Neuronal stem cell (in vitro differentiated cells): Measurements from ENCODE around the gene CEP112.

ENCODE experiments used
- DNase-seq: peaks from one replicate; pipeline ENCODE4 v3.0.0-alpha.2; 2013; ENCODE audit warnings: low spot score
- H2AFZ ChIP-seq: one replicate; pipeline ENCODE4 v1.6.1; 2013; ENCODE audit warnings: mild to moderate bottlenecking, low read length, inconsistent platforms
- H2AK5ac ChIP-seq: 2 replicates; pipeline ENCODE4 v1.6.1; 2013; ENCODE audit warnings: low read depth, mild to moderate bottlenecking, inconsistent platforms, low read length, moderate library complexity, mixed read lengths
- H2BK120ac ChIP-seq: 2 replicates; pipeline ENCODE4 v1.6.1; 2013; ENCODE audit warnings: low read depth, mild to moderate bottlenecking, inconsistent platforms, low read length, moderate library complexity, mixed read lengths
- H2BK12ac ChIP-seq: one replicate; pipeline ENCODE4 v1.6.1; 2013; ENCODE audit warnings: low read length, inconsistent platforms
- H2BK15ac ChIP-seq: 2 replicates; pipeline ENCODE4 v1.6.1; 2013; ENCODE audit warnings: mild to moderate bottlenecking, low read length, inconsistent platforms, mixed read lengths
- H2BK5ac ChIP-seq: one replicate; pipeline ENCODE4 v1.6.1; 2013; ENCODE audit warnings: inconsistent platforms, mild to moderate bottlenecking, low read length, moderate library complexity
- H3K14ac ChIP-seq: one replicate; pipeline ENCODE4 v1.6.1; 2013; ENCODE audit warnings: low read length, inconsistent platforms
- H3K18ac ChIP-seq: 2 replicates; pipeline ENCODE4 v1.6.1; 2013; ENCODE audit warnings: low read length, inconsistent platforms
- H3K23ac ChIP-seq: 2 replicates; pipeline ENCODE4 v1.6.1; 2013; ENCODE audit warnings: low read depth, mild to moderate bottlenecking, mixed read lengths, low read length, inconsistent platforms; ENCODE audit not compliant: poor library complexity
- H3K27ac ChIP-seq: replicated peaks from 3 replicates; pipeline ENCODE4 v1.5.1; 2013; ENCODE audit warnings: low read length, inconsistent platforms
- H3K27me3 ChIP-seq, 3 experiments: 2 replicates each; pipeline ENCODE4 v1.6.1; 2013; ENCODE audit warnings: low read length in 3 of 3, mild to moderate bottlenecking in 2 of 3, inconsistent platforms in 1 of 3, low read depth in 1 of 3, mixed read lengths in 1 of 3, moderate library complexity in 1 of 3; ENCODE audit not compliant: control insufficient read depth in 3 of 3, insufficient read depth in 3 of 3
- H3K36me3 ChIP-seq, 2 donors: replicated peaks in 1 of 2; 2 replicates each; pipeline ENCODE4 v1.6.1; 2013; ENCODE audit warnings: low read length in 2 of 2; ENCODE audit not compliant: control insufficient read depth in 2 of 2, insufficient read depth in 2 of 2
- H3K4ac ChIP-seq: 2 replicates; pipeline ENCODE4 v1.6.1; 2013; ENCODE audit warnings: inconsistent platforms, mild to moderate bottlenecking, low read length, moderate library complexity
- H3K4me1 ChIP-seq, 2 donors: 1 replicate in 1 of 2; 2 replicates in 1 of 2; pipeline ENCODE4 v1.6.1; 2013; ENCODE audit warnings: low read length in 2 of 2, low read depth in 1 of 2; ENCODE audit not compliant: control insufficient read depth in 2 of 2, insufficient read depth in 1 of 2
- H3K4me2 ChIP-seq: one replicate; pipeline ENCODE4 v1.6.1; 2013; ENCODE audit warnings: mild to moderate bottlenecking, low read length, inconsistent platforms; ENCODE audit not compliant: insufficient read depth, poor library complexity, severe bottlenecking
- H3K4me3 ChIP-seq, 2 donors: 2 replicates each; pipeline ENCODE4 v1.5.1; 2013; ENCODE audit warnings: low read length in 2 of 2, mild to moderate bottlenecking in 2 of 2, inconsistent platforms in 1 of 2, moderate library complexity in 1 of 2
- H3K79me1 ChIP-seq: one replicate; pipeline ENCODE4 v1.6.1; 2013; ENCODE audit warnings: low read depth, mild to moderate bottlenecking, inconsistent platforms, low read length, moderate library complexity
- H3K9ac ChIP-seq: one replicate; pipeline ENCODE4 v1.6.1; 2013; ENCODE audit warnings: mild to moderate bottlenecking, low read depth, low read length, inconsistent platforms; ENCODE audit not compliant: poor library complexity
- H3K9me3 ChIP-seq, 2 donors: replicated peaks in 1 of 2; 2 replicates each; pipeline versions ENCODE3 to v1.6.1; 2013; ENCODE audit warnings: low read length in 2 of 2, mild to moderate bottlenecking in 2 of 2, inconsistent platforms in 1 of 2, low read depth in 1 of 2, mixed read lengths in 1 of 2, moderate library complexity in 1 of 2; ENCODE audit not compliant: control insufficient read depth in 2 of 2, insufficient read depth in 1 of 2
- H4K8ac ChIP-seq: one replicate; pipeline ENCODE4 v1.6.1; 2013; ENCODE audit warnings: low read depth, mild to moderate bottlenecking, inconsistent platforms, low read length, moderate library complexity
- H4K91ac ChIP-seq: one replicate; pipeline ENCODE4 v1.6.1; 2013; ENCODE audit warnings: low read length, low read depth, mild to moderate bottlenecking, inconsistent platforms; ENCODE audit not compliant: poor library complexity
- WGBS, 2 donors: extraction: QIAGEN DNeasy Blood & Tissue Kit; methylation state at CpG; one replicate each; pipeline ENCODE4 v1.1.7; 2013; ENCODE audit warnings: missing lambda C conversion rate in 2 of 2, mixed read lengths in 1 of 2; ENCODE audit not compliant: insufficient read length in 2 of 2, insufficient replicate concordance in 1 of 2; ENCODE audit errors: extremely low coverage in 2 of 2; 5-methylcytosine and 5-hydroxymethylcytosine counted together

The CEP112 gene

DNA sequence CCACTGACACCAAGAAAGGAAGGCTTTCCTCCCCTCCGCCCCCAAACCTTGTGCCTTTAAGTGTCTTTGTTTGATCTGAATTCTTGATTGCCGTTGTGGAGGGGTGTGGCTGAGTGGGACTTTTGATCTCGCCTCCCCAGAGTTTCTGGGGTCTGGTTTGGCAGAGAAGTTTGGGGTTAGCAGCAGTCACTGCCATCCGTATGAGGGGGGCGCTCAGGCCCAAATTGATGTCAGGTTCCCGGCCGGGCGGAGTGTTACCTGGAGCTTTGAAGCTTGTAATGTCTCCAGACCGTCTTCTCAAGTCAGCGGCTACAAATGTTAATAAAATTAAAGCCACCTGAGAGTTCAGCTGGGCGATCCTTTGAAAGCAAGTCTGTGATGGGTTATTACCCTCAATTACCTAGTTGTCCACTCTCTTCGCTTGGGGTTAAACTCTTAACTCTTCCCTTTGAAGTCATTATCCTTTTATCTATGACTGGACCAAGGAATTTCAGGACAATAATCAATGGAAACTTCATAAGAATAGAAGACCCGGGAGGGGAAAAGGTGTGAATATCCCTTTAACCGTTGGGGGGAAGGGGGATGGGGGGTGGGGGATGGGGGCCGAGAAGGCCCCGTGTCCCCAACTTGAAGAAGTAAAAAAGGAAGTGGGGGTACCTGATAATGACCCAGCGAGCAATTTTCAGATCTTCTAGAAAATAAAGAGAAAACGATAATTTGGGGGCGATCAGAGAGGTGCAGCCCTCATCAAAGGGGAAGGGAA is 598.7 kb downstream of the CEP112 start:
- no peak for DNase-seq
- WGBS, 2 donors, result no CpG with 5 or more reads among the region's 19 CpGs

DNA sequence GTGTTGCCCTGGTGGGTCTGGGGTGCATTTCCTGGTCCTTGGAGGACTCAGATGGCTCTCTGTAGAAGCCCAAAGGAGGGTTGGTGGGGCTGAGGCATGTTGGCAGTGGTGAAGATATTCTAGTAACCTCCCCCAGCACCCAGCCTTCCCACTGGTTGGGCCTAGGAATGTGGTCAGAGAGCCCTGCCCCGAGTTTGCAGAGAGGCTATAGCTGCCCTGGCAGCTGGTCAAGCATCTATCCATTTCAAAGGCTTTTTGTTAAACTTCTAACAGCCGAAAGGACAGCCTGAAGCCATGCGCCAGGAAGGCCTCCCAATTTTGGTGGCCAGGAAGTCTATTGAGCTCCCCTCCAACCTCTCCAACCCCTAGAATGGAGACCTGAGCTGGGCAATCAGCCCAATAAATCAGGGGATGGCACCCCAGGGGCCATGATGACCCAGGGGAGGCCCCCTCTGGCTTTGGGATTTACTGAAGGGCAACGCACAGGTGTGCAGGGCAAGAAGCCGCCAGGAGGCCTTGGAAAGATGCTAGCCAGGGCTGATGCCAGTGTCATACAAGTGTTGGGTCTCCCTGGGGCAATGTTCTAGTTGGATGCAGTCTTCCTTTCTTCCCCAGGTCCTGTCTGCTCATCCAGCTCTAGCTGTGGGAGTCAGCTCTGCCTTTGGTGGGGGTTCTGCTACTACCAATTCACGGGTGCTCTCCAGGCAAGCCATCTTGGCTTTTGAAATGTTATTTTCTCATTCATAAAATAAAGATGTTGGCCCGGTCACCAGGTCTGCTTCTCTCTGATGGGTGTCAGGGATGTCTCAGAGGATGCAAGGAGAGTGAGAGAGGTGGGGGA is 599.6 kb downstream of the CEP112 start:
- Histone ChIP-seq H3K79me1 (no peaks in the 10 kb centered on the region), H3K23ac (no peak overlapping the region), H2AFZ (no peak overlapping the region), H3K27me3 (peaks cover 0 to 19% (median 0%) of the 10 kb centered on the region in 3 experiments), H3K27ac (no peak overlapping the region), H3K4me3 (no peak overlapping the region), H2BK120ac (peak overlapping the region; percentile 43), H3K4me2 (no peak overlapping the region), H3K4me1 (peaks cover 11 to 15% of the 10 kb centered on the region in 2 donors), H2BK5ac (no peak overlapping the region), H3K14ac (no peak overlapping the region), H3K9me3 (peaks cover 0 to 2% of the 10 kb centered on the region in 2 donors), H3K4ac (no peak overlapping the region), H4K8ac (no peak overlapping the region), H3K9ac (no peak overlapping the region), H4K91ac (no peak overlapping the region), H3K36me3 (no peaks in the 10 kb centered on the region), H2BK12ac (no peak overlapping the region), H2BK15ac (no peak overlapping the region), H3K18ac (peak overlapping the region; percentile 35), H2AK5ac (peak overlapping the region; percentile 36)
- no peak for DNase-seq
- WGBS, 2 donors, result no CpG with 5 or more reads among the region's 7 CpGs

More for the DNA sequence above, 598.7 kb downstream of the CEP112 start:
- Histone ChIP-seq H2BK120ac (no peak overlapping the region), H3K4ac (no peak overlapping the region), H3K36me3 (no peaks in the 10 kb centered on the region), H4K91ac (no peak overlapping the region), H3K23ac (no peak overlapping the region), H4K8ac (no peak overlapping the region), H3K4me2 (no peak overlapping the region), H2BK5ac (no peak overlapping the region), H3K27me3 (peaks cover 0 to 19% (median 0%) of the 10 kb centered on the region in 3 experiments), H2AK5ac (no peak overlapping the region), H3K9me3 (peaks cover 0 to 2% of the 10 kb centered on the region in 2 donors), H3K9ac (no peak overlapping the region), H3K4me3 (no peak overlapping the region), H3K18ac (no peak overlapping the region), H2BK15ac (no peak overlapping the region), H3K14ac (no peak overlapping the region), H3K4me1 (peaks cover 11 to 15% of the 10 kb centered on the region in 2 donors), H3K79me1 (no peaks in the 10 kb centered on the region), H3K27ac (no peak overlapping the region), H2BK12ac (no peak overlapping the region), H2AFZ (no peak overlapping the region)

DNA sequence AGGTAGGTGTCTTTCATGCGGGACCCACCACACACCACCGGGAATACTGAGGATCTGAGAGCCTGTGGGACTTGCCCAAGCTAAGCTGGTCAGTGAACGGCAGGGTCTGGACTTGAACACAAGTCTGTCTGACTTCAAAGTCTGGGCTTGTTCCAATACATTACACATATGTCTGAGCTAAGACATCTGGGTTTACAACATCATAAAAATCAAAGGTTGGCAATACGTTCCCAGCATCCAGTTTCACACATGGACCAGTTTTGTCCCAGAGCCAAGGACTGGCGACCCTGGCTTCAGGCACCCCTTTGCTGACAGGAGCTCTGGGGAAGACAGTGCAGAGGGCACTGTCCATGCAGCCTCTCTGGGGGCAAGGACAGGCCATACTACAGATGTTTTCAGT is 602.6 kb downstream of the CEP112 start:
- H3K27ac ChIP-seq, result no peak overlapping the region
- H3K9ac ChIP-seq, result peak overlapping the region; percentile 34
- WGBS, 2 donors, result no CpG with 5 or more reads among the region's 5 CpGs
- H3K18ac ChIP-seq, result no peak overlapping the region
- peaks cover 0 to 13% (median 0%) of the 10 kb centered on the region in 3 experiments for H3K27me3 ChIP-seq
- H2BK12ac ChIP-seq, result no peak overlapping the region
- no peak for DNase-seq
- H3K4me1 ChIP-seq, result peaks cover 6 to 18% of the 10 kb centered on the region in 2 donors
- peaks cover 0 to 4% of the 10 kb centered on the region in 2 donors for H3K9me3 ChIP-seq
- H3K4me2 ChIP-seq, result no peak overlapping the region
- no peak overlapping the region for H2BK120ac ChIP-seq
- H4K8ac ChIP-seq, result no peak overlapping the region
- H2BK15ac ChIP-seq, result no peak overlapping the region
- H3K36me3 ChIP-seq, result no peaks in the 10 kb centered on the region
- H3K23ac ChIP-seq, result no peak overlapping the region
- no peak overlapping the region for H3K4ac ChIP-seq
- no peaks in the 10 kb centered on the region for H3K79me1 ChIP-seq
- no peak overlapping the region for H3K14ac ChIP-seq
- no peak overlapping the region for H2AFZ ChIP-seq
- H4K91ac ChIP-seq, result no peak overlapping the region
- H3K4me3 ChIP-seq, result no peak overlapping the region
- no peak overlapping the region for H2BK5ac ChIP-seq
- no peak overlapping the region for H2AK5ac ChIP-seq
